Ishikawa (cell line): ENCODE data around the gene APBB2.

Experiments
- CEBPB ChIP-seq: IDR thresholded peaks from 2 replicates; pipeline ENCODE4 v1.6.1; 2012
- FOXM1 ChIP-seq: IDR thresholded peaks from 2 replicates; pipeline ENCODE4 v1.6.1; 2012; ENCODE audit warnings: low read depth, borderline replicate concordance
- RAD21 ChIP-seq: IDR thresholded peaks from 2 replicates; pipeline ENCODE4 v1.6.1; 2012; ENCODE audit warnings: low read depth
- REST ChIP-seq: IDR thresholded peaks from 2 replicates; pipeline ENCODE4 v1.6.1; 2012; ENCODE audit warnings: low read depth, mild to moderate bottlenecking
- TAF1 ChIP-seq: IDR thresholded peaks from 2 replicates; pipeline ENCODE4 v1.6.1; 2012; ENCODE audit warnings: low read depth, mild to moderate bottlenecking
- TCF12 ChIP-seq: IDR thresholded peaks from 2 replicates; pipeline ENCODE4 v1.6.1; 2012; ENCODE audit warnings: low read depth
- TEAD4 ChIP-seq: IDR thresholded peaks from 2 replicates; pipeline ENCODE4 v1.6.1; 2012
- USF1 ChIP-seq: IDR thresholded peaks from 2 replicates; pipeline ENCODE4 v1.6.1; 2012
- YY1 ChIP-seq: IDR thresholded peaks from 2 replicates; pipeline ENCODE4 v1.6.1; 2012; ENCODE audit warnings: low read depth
- ZBTB7A ChIP-seq: IDR thresholded peaks from 2 replicates; pipeline ENCODE4 v1.6.1; 2012; ENCODE audit warnings: low read depth

GRCh38 chr4:41209187-41209586 is 5.2 kb downstream of the APBB2 start:
- TF ChIP-seq REST, result no peak
- TF ChIP-seq ZBTB7A, result no peak
- TF ChIP-seq USF1, result no peak
- TF ChIP-seq TAF1, result no peak
- no peak for TF ChIP-seq TEAD4
- TF ChIP-seq CEBPB, result no peak
- no peak for TF ChIP-seq RAD21
- TF ChIP-seq YY1, result no peak
- no peak for TF ChIP-seq FOXM1
- TF ChIP-seq TCF12, result no peak
